GM21360 (cell line): ENCODE measurements around the gene NKX2-4.
"Not testable (repeated sequence)": the region's sequence is repeated elsewhere in the genome, so short reads cannot be mapped to it uniquely, and the experiment has no call there.

Experiments used
- ATAC-seq: cut with Tn5 transposase; IDR thresholded peaks from one replicate; pipeline ENCODE4 v1.9.1; 2021; ENCODE audit warnings: mild to moderate bottlenecking, moderate library complexity; ENCODE audit not compliant: unreplicated experiment

NKX2-4 gene

DNA sequence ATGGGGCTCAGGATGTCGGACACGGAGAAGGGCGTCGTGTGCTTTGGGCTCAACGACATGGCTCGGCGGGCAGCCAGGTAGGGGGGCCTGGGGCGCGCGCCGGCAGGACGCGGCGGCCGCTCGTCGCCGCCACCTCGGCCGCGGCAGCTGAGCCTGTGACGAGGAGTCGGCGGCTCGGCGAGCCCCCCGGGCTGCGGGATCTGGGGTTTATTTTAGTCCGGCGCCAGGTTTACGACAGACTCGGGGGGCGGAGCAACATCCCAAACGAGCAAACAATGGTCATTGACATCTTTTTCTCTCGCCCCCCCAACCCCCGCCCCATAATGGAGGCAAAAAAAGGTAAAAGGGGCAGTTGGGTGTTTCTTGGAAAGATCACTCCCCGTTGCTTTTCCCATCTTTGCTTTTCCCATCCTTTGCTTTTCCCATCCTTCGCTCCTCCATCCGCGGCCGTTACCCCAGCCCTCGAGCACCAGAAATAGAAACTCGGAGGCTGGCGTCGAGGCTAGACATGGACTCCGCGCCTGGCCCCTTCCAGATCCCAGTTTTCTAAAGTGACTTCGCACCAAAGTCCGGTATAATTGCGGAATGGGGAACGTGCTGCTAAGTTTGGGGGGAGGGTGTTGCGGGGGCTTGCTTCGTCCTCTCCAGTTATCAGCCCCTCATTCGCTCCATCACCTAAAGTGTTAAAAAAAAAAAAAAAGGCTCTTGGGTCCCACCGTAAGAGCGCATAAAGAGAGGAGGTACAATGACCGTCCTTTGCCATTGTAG, at the start of gene NKX2-4:
NKX2-4 (minus strand) TSS at position 186 of the 768 bp plus-strand sequence; CDS start at position 59, 127 bp downstream.
- no peak for ATAC-seq

DNA sequence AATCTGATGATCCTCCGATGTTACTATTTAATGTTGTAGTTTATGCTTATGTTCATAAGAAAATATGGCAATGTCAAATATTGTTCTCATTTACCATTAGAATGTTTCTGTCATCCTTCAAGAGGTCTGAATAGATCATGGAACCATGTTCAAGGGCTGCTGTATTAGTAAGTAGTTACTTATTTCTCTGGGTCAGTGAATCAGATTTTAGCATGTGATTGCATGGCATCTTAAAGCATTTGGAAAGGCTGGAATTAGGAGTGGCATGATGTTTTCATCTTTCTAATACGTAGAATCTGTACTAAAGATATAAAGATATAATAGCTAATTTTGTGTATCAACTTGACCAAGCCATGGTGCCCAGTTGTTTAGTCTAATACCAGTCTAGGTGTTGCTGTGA, 40.5 kb upstream of the NKX2-4 start:
- ATAC-seq, result no peak

DNA sequence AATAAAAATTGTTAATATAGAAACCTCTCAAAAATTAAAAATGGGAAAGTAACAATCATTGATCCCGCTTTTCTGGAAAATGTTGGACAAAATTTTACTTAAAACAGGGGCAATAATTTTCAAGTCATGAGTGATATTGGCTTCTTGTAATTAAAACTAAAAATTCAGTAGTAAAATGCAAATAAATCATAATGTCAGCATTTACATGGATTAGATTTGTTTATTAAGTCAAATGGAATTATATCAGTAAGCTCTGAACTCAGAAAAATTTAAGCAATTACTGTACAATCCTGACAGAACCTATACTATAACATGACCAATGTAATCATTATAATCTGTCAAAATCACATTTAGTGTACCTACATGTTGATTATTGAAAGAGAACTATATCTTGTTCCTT, 39.9 kb upstream of the NKX2-4 start:
- ATAC-seq, result no peak

DNA sequence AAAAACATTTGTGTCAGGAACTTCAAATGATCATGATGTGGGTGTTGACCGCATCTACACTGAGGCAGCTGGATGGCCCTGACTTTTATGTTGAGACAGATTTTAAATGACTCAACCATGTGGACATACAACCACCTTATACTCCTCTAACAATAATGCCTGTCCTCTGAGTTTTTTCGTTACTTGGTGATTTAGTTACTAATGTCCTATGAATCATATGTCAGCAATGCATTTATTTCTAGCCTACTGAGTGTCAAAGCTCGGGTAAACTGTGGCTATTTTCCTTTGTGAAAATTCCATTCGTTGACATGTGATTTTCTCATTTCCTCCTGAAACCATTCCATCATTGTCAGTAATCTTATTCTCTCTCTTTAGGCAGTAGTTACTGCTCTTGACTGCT, 38.9 kb upstream of the NKX2-4 start:
- no peak for ATAC-seq

DNA sequence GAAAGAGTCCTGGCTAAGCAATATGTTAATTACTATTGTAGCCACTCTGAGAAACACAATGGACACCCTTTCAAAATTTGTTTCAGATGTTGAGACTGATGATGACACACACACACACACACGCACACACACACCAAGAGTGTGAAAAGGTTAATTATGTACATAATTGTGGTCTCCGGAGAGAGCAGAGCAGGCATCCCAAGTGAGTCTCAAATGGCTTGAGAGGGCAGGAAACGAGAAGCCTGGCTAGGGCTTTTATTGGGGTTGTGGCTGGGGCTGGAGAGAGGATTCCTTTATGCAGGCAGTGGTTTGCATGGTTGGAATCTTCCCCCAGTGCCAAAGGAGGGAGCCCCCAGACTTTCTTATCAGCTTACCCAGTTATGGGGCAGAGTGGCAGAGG, 38.2 kb upstream of the NKX2-4 start:
- ATAC-seq, result no peak

DNA sequence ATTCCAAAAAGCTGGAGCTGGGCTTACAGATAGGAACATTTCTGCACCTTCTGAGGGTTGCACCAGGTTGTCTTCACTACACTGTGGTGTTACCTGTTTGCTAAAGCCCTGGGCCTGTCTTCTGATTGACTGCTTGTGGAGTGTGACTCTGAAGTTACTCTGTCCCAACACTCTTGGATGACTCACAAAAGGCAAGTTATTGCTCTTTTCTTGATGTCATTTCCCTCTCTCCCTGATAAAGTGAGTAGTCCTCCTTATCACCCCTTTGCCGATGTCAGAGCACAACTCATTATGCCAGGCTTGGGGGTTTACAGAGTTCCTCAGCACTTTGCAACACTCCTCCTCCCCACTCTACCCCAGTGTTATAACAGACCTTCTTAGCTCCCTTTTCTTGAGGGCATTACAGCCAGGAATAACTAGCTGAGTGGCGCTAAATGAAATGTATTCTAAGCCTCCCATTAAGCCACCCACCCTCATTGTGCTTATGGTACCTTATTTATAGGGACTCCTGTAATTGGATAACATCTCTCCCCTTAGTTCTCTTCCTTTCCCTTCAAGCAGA, 36.1 kb upstream of the NKX2-4 start:
- ATAC-seq, result no peak

DNA sequence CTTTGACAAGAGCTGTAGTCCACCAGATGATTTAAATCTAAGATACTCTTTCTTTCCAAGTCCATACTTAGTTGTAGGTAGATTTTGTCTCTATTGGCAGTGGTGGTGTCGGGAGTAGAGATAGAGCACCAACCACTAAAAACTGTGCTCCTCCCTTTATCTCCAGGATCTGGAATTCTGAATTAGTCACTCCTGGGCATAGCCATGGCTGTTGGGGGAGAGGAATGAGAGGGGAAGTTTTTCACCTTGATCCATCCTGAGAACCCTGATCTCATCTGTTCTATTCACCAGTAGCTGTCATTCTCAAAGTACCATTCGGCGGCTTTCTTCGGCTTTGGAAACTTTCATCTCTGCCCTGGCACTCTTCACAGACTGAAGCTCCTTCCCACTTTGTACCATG, 35.6 kb upstream of the NKX2-4 start:
- no peak for ATAC-seq

DNA sequence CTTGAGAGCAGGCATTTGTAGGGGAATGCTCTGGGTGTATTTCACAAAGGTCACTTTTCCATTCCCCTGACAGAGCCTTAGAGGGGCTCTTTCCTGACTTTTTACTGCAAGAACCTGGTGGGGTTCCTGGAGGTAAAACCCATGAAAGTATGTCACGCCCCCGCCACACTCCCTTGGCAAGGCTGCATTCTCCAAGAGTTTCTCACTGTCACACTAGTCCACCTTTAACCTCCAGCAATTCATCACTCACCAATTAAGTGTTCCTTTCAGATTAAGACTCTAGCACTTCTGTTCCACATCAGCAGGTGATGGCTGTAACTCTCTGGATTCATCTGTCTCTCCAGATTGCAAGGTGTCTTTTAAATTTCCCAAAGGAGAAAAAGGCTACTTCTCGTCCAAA, 32.7 kb upstream of the NKX2-4 start:
- ATAC-seq, result no peak

DNA sequence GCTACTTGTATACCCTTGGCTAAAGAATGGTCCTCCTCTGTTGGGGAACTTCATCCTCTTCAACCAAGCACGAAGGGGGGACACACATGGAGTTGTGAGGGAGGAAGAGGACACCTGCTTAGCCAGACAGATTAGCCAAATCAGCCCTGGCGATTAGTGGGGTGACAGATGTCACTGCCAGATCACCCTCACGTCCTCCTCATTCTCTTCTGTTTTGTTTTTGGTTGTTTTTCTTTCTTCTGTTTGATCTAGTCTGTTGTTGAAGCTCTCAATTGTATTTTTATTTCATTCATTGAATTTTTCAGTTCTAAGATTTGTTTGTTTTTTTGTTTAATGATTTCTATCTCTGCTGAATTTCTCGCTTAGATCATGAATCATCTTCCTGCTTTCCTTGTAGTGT, 27.5 kb upstream of the NKX2-4 start:
- no peak for ATAC-seq

DNA sequence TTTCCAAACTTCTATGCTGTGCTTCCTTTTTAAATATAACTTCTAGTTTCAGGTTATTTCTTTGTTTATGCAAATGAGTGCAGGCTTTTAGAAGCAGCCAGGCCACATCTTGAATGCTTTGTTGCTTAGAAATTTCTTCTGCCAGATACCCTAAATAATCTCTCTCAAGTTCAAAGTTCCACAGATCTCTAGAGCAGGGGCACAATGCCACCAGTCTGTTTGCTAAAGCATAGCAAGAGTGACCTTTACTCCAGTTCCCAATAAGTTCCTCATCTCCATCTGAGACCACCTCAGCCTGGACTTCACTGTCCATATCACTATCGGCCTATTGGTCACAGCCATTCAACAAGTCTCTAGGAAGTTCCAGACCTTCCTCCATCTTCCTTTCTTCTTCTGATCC, 26.4 kb upstream of the NKX2-4 start:
- not testable (repeated sequence) for ATAC-seq

DNA sequence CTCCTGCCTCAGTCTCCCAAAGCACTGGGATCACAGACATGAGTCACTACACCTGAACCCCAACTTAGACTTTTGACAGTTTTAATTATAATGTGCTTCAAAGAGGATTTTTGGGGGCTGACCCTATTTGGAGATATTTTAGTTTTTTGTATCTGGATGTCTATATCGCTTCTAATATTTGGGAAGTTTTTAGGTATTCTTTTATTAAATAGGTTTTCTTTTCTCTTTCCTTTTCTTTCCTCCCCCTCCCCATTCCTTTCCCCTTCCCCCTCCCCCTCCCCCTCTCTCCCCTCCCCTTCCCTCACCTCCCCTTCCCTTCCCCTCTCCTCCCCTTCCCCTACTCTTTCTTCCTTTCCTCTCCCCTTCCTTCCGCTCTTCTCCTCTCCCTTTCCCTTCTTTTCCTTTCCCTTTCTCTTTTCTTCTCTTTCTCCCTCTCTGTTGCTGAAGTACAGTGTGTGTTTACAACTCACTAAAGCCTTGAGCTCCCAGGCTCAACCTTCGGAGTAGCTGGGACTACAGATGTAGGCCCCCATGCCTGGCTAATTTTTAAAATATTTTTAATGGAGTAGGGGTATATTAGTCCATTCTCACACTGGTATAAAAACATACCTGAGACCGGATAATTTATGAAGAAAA, 24.4 kb upstream of the NKX2-4 start:
- ATAC-seq, result no peak

DNA sequence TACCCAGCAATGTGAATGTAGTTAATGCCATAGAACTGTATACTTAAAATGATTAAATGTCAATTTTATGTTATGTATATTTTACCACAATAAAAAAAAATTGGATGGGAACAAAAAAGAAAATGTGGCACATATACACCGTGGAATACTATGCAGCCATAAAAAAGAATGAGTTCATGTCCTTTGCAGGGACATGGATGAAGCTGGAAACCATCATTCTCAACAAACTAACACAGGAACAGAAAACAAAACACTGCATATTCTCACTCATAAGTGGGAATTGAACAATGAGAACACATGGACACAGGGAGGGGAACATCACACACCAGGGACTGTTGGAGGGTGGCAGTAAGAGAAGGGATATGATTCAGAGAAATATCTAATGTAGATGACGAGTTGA, 21.8 kb upstream of the NKX2-4 start:
- ATAC-seq, result not testable (repeated sequence)

DNA sequence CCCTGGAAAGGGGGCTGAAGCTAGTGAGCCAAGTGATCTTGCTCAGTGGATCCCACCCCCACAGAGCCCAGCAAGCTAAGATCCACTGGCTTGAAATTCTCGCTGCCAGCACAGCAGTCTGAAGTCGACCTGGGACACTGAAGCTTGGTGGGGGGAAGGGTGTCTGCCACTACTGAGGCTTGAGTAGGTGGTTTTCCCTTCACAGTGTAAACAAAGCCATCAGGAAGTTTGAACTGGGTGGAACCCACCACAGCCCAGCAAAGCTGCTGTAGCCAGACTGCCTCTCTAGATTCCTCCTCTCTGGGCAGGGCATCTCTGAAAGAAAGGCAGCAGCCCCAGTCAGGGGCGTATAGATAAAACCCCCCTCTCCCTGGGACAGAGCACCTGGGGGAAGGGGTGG, 16.7 kb upstream of the NKX2-4 start:
- ATAC-seq, result not testable (repeated sequence)

DNA sequence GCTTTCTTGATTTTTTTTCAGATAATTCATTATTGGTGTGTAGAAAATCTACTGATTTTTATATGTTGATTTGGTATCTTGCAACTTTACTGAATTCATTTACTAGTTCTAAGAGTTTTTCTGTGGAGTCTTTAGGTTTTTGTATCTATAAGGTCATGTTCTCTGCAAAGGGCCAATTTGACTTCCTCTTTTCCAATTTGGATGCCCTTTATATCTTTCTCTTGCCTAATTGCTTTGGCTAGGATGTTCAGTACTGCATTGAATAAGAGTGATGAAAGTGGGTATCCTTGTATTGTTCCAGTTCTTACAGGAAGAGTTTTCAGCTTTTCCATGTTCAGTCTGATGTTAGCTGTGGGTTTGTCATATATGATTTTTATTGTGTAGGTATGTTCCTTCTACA, 14.4 kb upstream of the NKX2-4 start:
- ATAC-seq, result no peak

DNA sequence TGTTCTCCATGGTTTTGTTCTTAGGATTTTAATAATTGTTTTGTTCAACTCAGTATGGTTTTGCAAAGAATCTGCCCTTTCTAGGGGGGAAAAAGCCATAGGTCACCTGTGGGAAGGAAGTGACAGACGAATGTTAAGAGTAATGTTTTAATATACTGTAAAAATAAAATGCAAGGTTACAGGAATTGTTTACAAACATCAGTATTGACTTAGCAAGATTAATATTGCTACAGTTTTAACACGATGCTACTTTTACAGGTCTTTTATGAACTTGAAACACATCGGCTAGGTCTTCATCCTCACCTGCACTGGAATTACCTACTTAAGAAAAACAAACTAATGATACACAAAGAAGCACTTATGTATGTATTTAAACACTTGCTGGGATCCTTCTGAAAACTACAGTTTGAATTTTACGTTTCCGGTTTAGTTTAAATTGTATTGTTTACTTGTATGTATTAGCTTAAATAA, 1.7 kb upstream of the NKX2-4 start:
- no peak for ATAC-seq

DNA sequence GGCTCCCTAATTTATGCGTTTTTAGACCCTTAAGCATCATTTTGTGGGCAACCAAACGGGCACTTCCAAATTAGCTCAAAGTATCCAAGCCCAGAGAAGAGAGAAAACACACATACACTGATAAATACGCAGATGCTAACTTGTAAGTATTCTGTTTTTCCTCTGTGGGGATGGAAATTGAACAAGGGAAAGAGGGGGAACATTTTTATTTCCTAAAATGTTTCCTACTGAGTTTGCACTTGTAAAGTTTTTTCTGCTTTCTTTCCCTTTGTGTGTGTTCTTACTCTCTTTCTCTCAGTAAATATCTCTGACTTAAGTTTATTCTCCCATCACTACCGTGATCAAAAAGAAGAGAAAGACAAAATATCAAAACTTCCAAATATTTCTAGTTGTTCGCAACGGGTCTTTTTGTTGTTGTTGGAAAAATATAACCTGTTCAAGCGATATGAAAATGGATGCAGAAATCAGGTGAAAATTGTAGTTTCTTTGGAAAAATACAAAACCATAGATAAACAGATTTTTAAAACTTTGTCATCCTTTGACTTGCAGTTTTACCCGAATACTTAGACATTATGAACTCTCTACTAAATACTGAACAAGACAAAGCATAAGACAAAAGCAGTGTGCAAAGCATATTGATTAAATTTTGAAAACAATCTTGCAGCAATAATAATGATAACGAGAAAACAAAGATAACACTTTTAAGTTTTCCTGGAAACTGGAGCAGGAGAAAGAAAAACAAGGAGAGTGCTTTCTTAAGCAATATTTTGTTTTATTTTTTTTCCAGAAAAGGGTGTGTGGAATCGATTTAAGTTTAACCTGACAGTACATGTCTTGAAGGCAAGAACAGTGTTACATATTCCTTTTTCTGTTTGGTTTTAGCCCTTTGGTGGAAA, 1.0 kb upstream of the NKX2-4 start:
- ATAC-seq, result no peak

DNA sequence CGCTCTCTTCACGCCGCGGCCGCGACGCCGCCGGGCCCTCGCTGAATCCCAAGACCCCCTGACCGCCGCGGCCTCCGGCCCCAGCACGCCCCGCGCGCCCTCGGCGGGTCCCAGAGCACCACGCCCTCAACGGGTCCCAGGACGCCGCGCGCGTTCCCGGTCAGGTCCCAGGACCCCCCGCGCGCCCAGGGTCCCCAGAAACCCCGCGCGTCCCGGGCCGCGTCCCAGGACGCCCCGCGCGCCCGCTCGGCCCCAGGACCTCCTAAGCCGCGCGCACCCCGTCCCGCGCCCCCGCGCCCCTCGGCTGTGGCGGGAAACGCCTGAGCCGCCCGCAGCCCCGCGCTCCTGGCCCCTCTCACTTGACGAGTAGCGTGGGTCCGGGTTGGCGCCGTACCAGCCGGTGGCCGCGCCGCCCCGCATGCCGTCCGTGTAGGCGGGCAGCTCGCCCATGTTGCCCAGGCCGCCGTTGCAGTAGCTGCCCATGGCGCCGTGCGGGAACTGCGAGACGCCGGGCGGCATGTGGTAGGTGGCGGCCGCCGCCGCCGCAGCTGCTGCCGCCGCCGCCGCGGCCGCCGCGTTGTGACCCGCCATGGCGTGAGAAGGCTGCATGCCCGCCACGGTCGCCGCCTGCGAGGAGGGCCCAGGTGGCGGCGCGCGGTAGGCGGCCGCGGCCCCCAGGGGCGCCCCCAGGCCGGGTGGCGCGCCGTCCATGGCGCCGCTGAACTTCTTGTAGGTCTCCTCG, 556 bp downstream of the NKX2-4 start:
- ATAC-seq, result no peak

DNA sequence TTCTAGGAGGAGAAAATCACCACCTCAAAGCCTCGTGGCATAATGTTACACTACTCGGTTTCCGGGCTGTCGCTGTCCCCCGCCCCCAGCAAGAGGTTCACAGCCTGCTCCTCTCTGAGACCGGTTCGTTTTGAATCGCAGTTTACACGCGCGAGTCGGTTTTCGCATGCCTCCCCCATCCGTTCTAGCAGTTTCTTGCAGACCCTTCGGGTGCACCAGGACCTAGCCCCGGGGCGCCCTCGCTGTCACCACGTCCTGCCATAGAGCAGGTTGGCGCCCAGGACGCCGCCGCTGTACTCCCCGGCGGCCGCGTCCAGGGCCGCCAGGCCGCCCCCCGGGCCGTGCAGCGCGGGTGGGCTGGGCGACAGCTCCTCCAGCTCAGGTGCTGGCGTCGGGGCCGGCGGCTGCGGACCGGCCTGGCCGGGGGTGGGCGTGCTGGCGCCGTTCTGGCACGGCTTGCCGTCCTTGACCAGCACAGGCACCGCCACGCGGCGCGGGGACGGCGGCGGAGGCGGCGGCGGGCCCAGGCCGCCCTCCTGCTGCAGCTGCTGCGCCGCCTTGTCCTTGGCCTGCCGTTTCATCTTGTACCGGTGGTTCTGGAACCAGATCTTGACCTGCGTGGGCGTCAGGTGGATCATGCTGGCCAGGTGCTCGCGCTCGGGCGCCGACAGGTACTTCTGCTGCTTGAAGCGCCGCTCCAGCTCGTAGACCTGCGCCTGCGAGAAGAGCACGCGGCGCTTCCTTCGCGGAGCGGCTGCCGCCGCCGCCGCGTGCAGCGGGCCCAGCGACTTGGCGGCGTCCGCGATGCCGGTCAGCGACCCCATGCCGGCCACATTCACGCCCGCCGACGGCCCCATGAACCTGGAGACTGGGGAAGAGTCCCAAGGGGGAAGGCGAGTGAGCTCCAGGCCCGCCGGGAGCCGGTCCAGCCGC, 1.4 kb downstream of the NKX2-4 start:
- ATAC-seq, result no peak

DNA sequence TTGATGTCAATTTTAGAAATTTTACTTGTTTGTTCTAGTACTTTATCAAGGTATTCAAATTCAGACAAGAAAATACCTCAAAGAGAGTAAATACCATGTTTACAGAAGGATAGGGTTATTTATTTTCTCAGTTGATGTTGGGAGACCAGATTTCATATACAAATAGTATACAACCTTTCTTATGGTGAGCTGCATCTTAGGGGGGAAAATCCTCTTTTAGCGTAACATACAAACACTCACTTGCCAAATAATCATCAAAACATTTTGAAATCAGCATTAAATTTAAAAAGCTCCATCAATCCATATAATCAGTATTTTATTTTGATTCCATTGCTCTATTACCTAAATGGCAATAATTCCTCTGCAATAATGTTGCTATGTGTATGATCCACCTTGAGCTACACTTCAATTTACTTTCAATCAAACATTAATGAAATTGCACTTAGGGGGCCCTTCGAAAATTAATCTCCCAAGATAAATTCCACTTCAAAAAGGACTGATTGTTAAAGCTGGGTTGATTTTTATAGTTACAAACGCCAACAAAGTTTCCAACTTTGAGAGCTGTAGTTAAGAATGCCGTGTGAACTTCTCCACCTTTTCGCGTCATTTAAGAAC, 2.2 kb downstream of the NKX2-4 start:
- ATAC-seq, result no peak
